T follicular helper cell (primary cell): ENCODE measurements around the gene SLC6A18.

Experiments
- DNase-seq: peaks from one replicate; pipeline ENCODE4 v3.0.0-alpha.2; 2020; ENCODE audit warnings: low read depth
- total RNA-seq, 2 experiments: gene quantifications; one replicate each; lab custom pipeline; 2026; lab: John Stamatoyannopoulos, UW

SLC6A18 gene
- 0 to 0.06 reads per million in 2 experiments for total RNA-seq

- no peak for DNase-seq
Measured at GRCh38 chr5:1225081-1225480, at the start of gene SLC6A18. SLC6A18 (plus strand) TSS chr5:1225381; CDS start chr5:1225478, 97 bp downstream.

- DNase-seq = no peak
Measured at GRCh38 chr5:1175801-1176472, 49.2 kb upstream of the SLC6A18 start.

- DNase-seq = no peak
Measured at GRCh38 chr5:1176473-1177391, 48.4 kb upstream of the SLC6A18 start.

- DNase-seq = no peak
Measured at GRCh38 chr5:1177826-1178528, 47.2 kb upstream of the SLC6A18 start.

- no peak for DNase-seq
Measured at GRCh38 chr5:1178529-1179382, 46.4 kb upstream of the SLC6A18 start.

- no peak for DNase-seq
Measured at GRCh38 chr5:1179383-1179715, 45.8 kb upstream of the SLC6A18 start.

- no peak for DNase-seq
Measured at GRCh38 chr5:1180096-1180495, 45.1 kb upstream of the SLC6A18 start.

- no peak for DNase-seq
Measured at GRCh38 chr5:1180841-1181271, 44.3 kb upstream of the SLC6A18 start.

GRCh38 chr5:1181451-1182359 lies 43.5 kb upstream of the SLC6A18 start:
- DNase-seq = no peak

GRCh38 chr5:1182360-1182632 lies 42.9 kb upstream of the SLC6A18 start:
- DNase-seq = no peak

GRCh38 chr5:1182633-1183423 lies 42.4 kb upstream of the SLC6A18 start:
- DNase-seq = no peak

- DNase-seq = no peak
Measured at GRCh38 chr5:1183424-1184162, 41.6 kb upstream of the SLC6A18 start.

GRCh38 chr5:1184163-1184470 lies 41.1 kb upstream of the SLC6A18 start:
- no peak for DNase-seq

- DNase-seq = no peak
Measured at GRCh38 chr5:1184481-1184880, 40.7 kb upstream of the SLC6A18 start.

GRCh38 chr5:1185038-1185627 lies 40.0 kb upstream of the SLC6A18 start:
- no peak for DNase-seq

- no peak for DNase-seq
Measured at GRCh38 chr5:1185629-1186350, 39.4 kb upstream of the SLC6A18 start.

- no peak for DNase-seq
Measured at GRCh38 chr5:1186351-1187233, 38.6 kb upstream of the SLC6A18 start.
